HCT116 (cell line): ENCODE measurements around the gene ST6GALNAC4. TPM values are rescaled to one million over a fixed set of nuclear protein-coding genes. Genes with fewer than 3 reads are reported as not detected.

Experiments
- ATAC-seq: fragments of 200-7000 bp; cut with Tn5 transposase; 2 replicates; pipeline ENCODE4 v1.9.1; 2020; ENCODE audit warnings: mild to moderate bottlenecking, moderate library complexity
- BruUV-seq: library from RNA; stranded (reverse); fragments of 400-500 nt; replicated peaks from 2 replicates; lab custom pipeline; 2021; lab: Mats Ljungman, UMichigan
- CTCF ChIA-PET: fragments of 300-600 bp; sonication (Branson Sonifier 250); formaldehyde crosslinking; loops from one replicate; lab custom pipeline; 2021; ENCODE audit warnings: antibody characterized with exemption; lab: Charles Lee
- POLR2A ChIA-PET: fragments of 300-600, 350-600 bp; sonication (Branson Sonifier 250); formaldehyde crosslinking; loops from one replicate; lab custom pipeline; 2021; ENCODE audit warnings: antibody characterized with exemption; lab: Charles Lee
- RAD21 ChIA-PET, 2 experiments: fragments of 300-600 bp; sonication (Branson Sonifier 250); formaldehyde crosslinking; loops; one replicate each; lab custom pipeline; 2023; ENCODE audit warnings: low total read pairs in 2 of 2; ENCODE audit not compliant: uncharacterized antibody in 2 of 2, unreplicated experiment in 2 of 2, low non-redundant PET in 1 of 2; lab: Charles Lee
- DNase-seq: peaks from one replicate; pipeline ENCODE4 v3.0.0-alpha.2; 2010; ENCODE audit warnings: low read depth, low spot score
- H2AFZ ChIP-seq: fragments of 200-600 bp; shearing (Covaris generic), sonication (generic); 2 replicates; pipeline ENCODE4 v1.6.1; 2017; ENCODE audit warnings: low read depth, mixed run types, mixed read lengths, antibody characterized with exemption, low read length; ENCODE audit not compliant: poor library complexity, severe bottlenecking
- H3K27ac ChIP-seq: 2 replicates; pipeline ENCODE4 v1.5.1; 2012; ENCODE audit warnings: low read depth, low read length
- H3K27me3 ChIP-seq: fragments of 200-600 bp; sonication (generic); 2 replicates; pipeline ENCODE4 v1.6.1; 2016; ENCODE audit warnings: mixed run types, low read length, mixed read lengths; ENCODE audit not compliant: insufficient read depth
- H3K36me3 ChIP-seq, 2 experiments: fragments of 200-500 bp in 1 of 2; fragments of 200-600 bp in 1 of 2; sonication (Bioruptor generic) in 1 of 2; sonication (generic) in 1 of 2; 2 replicates each; pipeline versions ENCODE4 v1.5.1 to v1.6.1; 2014 to 2016; ENCODE audit warnings: low read length in 2 of 2, inconsistent platforms in 1 of 2, mixed read lengths in 1 of 2, mixed run types in 1 of 2; ENCODE audit not compliant: insufficient read depth in 2 of 2, control insufficient read depth in 1 of 2
- H3K4me1 ChIP-seq, 2 experiments: fragments of 200-600 bp in 1 of 2; sonication (generic) in 1 of 2; 2 replicates each; pipeline versions ENCODE4 v1.5.1 to v1.6.1; 2012 to 2017; ENCODE audit warnings: low read length in 2 of 2, inconsistent platforms in 1 of 2, mild to moderate bottlenecking in 1 of 2, mixed read lengths in 1 of 2, mixed run types in 1 of 2, moderate library complexity in 1 of 2; ENCODE audit not compliant: insufficient read depth in 2 of 2, control insufficient read depth in 1 of 2
- H3K4me2 ChIP-seq: fragments of 200-600 bp; sonication (generic); 2 replicates; pipeline ENCODE4 v1.6.1; 2017; ENCODE audit warnings: mixed run types, low read length, mixed read lengths
- H3K4me3 ChIP-seq, 2 experiments: fragments of 200-600 bp in 1 of 2; sonication (generic) in 1 of 2; replicated peaks in 1 of 2; 2 replicates each; pipeline ENCODE4 v1.5.1; 2011 to 2016; ENCODE audit warnings: low read length in 2 of 2, control low read depth in 1 of 2, low read depth in 1 of 2, mild to moderate bottlenecking in 1 of 2, mixed read lengths in 1 of 2, mixed run types in 1 of 2
- H3K79me2 ChIP-seq: fragments of 200-600 bp; sonication (generic); 2 replicates; pipeline ENCODE4 v1.6.1; 2017; ENCODE audit warnings: mild to moderate bottlenecking, mixed run types, low read length, moderate library complexity, mixed read lengths; ENCODE audit not compliant: insufficient read depth
- H3K9ac ChIP-seq: fragments of 200-600 bp; sonication (generic); 2 replicates; pipeline ENCODE4 v1.6.1; 2016; ENCODE audit warnings: low read length, mixed read lengths
- H3K9me2 ChIP-seq: fragments of 200-600 bp; sonication (generic), shearing (Covaris generic); 2 replicates; pipeline ENCODE4 v1.6.1; 2017; ENCODE audit warnings: mixed run types, mild to moderate bottlenecking, moderate library complexity; ENCODE audit not compliant: insufficient read depth
- H3K9me3 ChIP-seq, 2 experiments: fragments of 200-500 bp in 1 of 2; fragments of 200-600 bp in 1 of 2; sonication (Bioruptor generic) in 1 of 2; sonication (generic) in 1 of 2; 2 replicates each; pipeline ENCODE4 v1.6.1; 2014 to 2017; ENCODE audit warnings: low read length in 2 of 2, mixed read lengths in 2 of 2, inconsistent platforms in 1 of 2, low read depth in 1 of 2, mild to moderate bottlenecking in 1 of 2, mixed run types in 1 of 2, moderate library complexity in 1 of 2; ENCODE audit not compliant: control insufficient read depth in 1 of 2, insufficient read depth in 1 of 2
- H4K20me1 ChIP-seq: fragments of 200-600 bp; sonication (generic), shearing (Covaris generic); 2 replicates; pipeline ENCODE4 v1.6.1; 2017; ENCODE audit warnings: mixed run types, mild to moderate bottlenecking, moderate library complexity; ENCODE audit not compliant: insufficient read depth
- ATF3 ChIP-seq: IDR thresholded peaks from 2 replicates; pipeline ENCODE4 v1.6.1; 2012
- CBX3 ChIP-seq: IDR thresholded peaks from 2 replicates; pipeline ENCODE4 v1.6.1; 2012; ENCODE audit warnings: low read depth
- CEBPB ChIP-seq: IDR thresholded peaks from 2 replicates; pipeline ENCODE4 v1.6.1; 2012; ENCODE audit warnings: low read depth
- CTCF ChIP-seq, 3 experiments: fragments of 200-600 bp in 1 of 3; sonication (generic) in 1 of 3; IDR thresholded peaks in 2 of 3; conservative IDR thresholded peaks in 1 of 3; 2 replicates each; pipeline ENCODE4 v1.5.1; 2012 to 2017; ENCODE audit warnings: low read depth in 2 of 3, low read length in 2 of 3, antibody characterized with exemption in 1 of 3, borderline replicate concordance in 1 of 3, control low read depth in 1 of 3, mild to moderate bottlenecking in 1 of 3, mixed read lengths in 1 of 3, mixed run types in 1 of 3, moderate library complexity in 1 of 3; ENCODE audit not compliant: insufficient read depth in 1 of 3
- EZH2phosphoT487 ChIP-seq: fragments of 200-600 bp; IDR thresholded peaks from 2 replicates; pipeline ENCODE4 v1.6.1; 2018; ENCODE audit warnings: antibody characterized with exemption, borderline replicate concordance
- FOSL1 ChIP-seq: IDR thresholded peaks from 2 replicates; pipeline ENCODE4 v1.6.1; 2012; ENCODE audit warnings: low read depth
- POLR2AphosphoS5 ChIP-seq: IDR thresholded peaks from 2 replicates; pipeline ENCODE4 v1.6.1; 2011; ENCODE audit warnings: mild to moderate bottlenecking, low read depth, low read length, moderate library complexity
- RAD21 ChIP-seq: IDR thresholded peaks from 2 replicates; pipeline ENCODE4 v1.6.1; 2012; ENCODE audit warnings: low read depth, mild to moderate bottlenecking
- SP1 ChIP-seq: IDR thresholded peaks from 2 replicates; pipeline ENCODE4 v1.6.1; 2012; ENCODE audit warnings: low read depth
- SRF ChIP-seq: IDR thresholded peaks from 2 replicates; pipeline ENCODE4 v1.6.1; 2012; ENCODE audit warnings: low read depth
- TCF7L2 ChIP-seq: IDR thresholded peaks from 2 replicates; pipeline ENCODE4 v1.7.0; 2011; ENCODE audit warnings: borderline replicate concordance, inconsistent platforms; ENCODE audit not compliant: insufficient read depth, insufficient read length; ENCODE audit errors: extremely low read depth
- YY1 ChIP-seq: IDR thresholded peaks from 2 replicates; pipeline ENCODE4 v1.6.1; 2011; ENCODE audit warnings: low read length, low read depth, moderate library complexity, mild to moderate bottlenecking; ENCODE audit not compliant: insufficient replicate concordance; ENCODE audit errors: extremely low read depth
- ZBTB33 ChIP-seq: IDR thresholded peaks from 2 replicates; pipeline ENCODE4 v1.6.1; 2011; ENCODE audit warnings: mild to moderate bottlenecking, low read length, moderate library complexity; ENCODE audit not compliant: insufficient replicate concordance; ENCODE audit errors: extremely low read depth
- ZFX ChIP-seq: fragments of 450-650 bp; IDR thresholded peaks from 2 replicates; pipeline ENCODE4 v1.6.1; 2017
- ZNF274 ChIP-seq: fragments of 200-500 bp; sonication (Bioruptor generic); IDR thresholded peaks from 2 replicates; pipeline ENCODE4 v1.6.1; 2014; ENCODE audit warnings: mild to moderate bottlenecking, low read depth, low read length, inconsistent platforms
- intact Hi-C: fragments of 100-400 bp; cut with micrococcal nuclease; formaldehyde crosslinking; loops from 2 replicates; pipeline ENCODE4 v1.10.0; 2022
- total RNA-seq: library from RNA; stranded (reverse); gene quantifications from one replicate; pipeline ENCODE4 v1.2.1, GENCODE V29; 2021; ENCODE audit not compliant: unreplicated experiment

Gene ST6GALNAC4
- total RNA-seq, 1 experiment from 2014 or later: 49.4 TPM

- no peak for TF ChIP-seq TCF7L2
- TF ChIP-seq POLR2AphosphoS5: no peak
- no peak for TF ChIP-seq ATF3
- no peak for TF ChIP-seq FOSL1
- TF ChIP-seq CTCF (IDR thresholded peaks at IDR 0.05 in 2 of 3, conservative IDR thresholded peaks at IDR 0.05 in 1 of 3; ENCODE audit: borderline replicate concordance in 1 of 3, insufficient read depth in 1 of 3, low read depth in 2 of 3, low read length in 2 of 3): no peak
- TF ChIP-seq EZH2phosphoT487: no peak
- no peak for TF ChIP-seq RAD21
Observed at GRCh38 chr9:127941062-127941960, 24.5 kb upstream of the ST6GALNAC4 start (continued).

GRCh38 chr9:127940593-127940992, 23.8 kb upstream of the ST6GALNAC4 start:
- Histone ChIP-seq H3K79me2 (peaks cover 20% of the 10 kb centered on the region), H3K9me2 (no peaks in the 10 kb centered on the region), H3K4me3 (no peak overlapping the region), H3K4me1 (peaks cover 11 to 32% of the 10 kb centered on the region in 2 experiments), H4K20me1 (no peaks in the 10 kb centered on the region), H3K27me3 (no peaks in the 10 kb centered on the region), H3K36me3 (peaks cover 0 to 9% of the 10 kb centered on the region in 2 experiments; a peak in 3 of 4 replicates), H3K27ac (no peak overlapping the region), H3K9ac (no peak overlapping the region), H2AFZ (no peak overlapping the region), H3K9me3 (no peaks in the 10 kb centered on the region), H3K4me2 (no peak overlapping the region)
- no TSS peak for BruUV-seq
- intact Hi-C loops: no loop called here
- ATAC-seq (no peak), DNase-seq (no peak)
- ChIA-PET CTCF (interaction anchor here (1.1 kb wide), 1 partner anchor 184 kb away, joined by 3 read pairs; no protein-coding TSS in a partner anchor), POLR2A (no interaction called here), RAD21 (no interaction called here)
- TF ChIP-seq CEBPB: no peak
- no peak for TF ChIP-seq ZFX
- no peak for TF ChIP-seq ZBTB33
- TF ChIP-seq SRF: no peak
- no peak for TF ChIP-seq CBX3
- no peak for TF ChIP-seq SP1
- TF ChIP-seq ATF3: no peak
- no peak for TF ChIP-seq YY1
- TF ChIP-seq CTCF (IDR thresholded peaks at IDR 0.05 in 2 of 3, conservative IDR thresholded peaks at IDR 0.05 in 1 of 3; ENCODE audit: borderline replicate concordance in 1 of 3, insufficient read depth in 1 of 3, low read depth in 2 of 3, low read length in 2 of 3): no peak
- no peak for TF ChIP-seq ZNF274
